Transverse colon (tissue), 4 donors: ENCODE data around the gene IMP4.

Experiments used
- CTCF ChIP-seq, 5 experiments: fragments of 200-600 bp in 3 of 5; fragments of 450-650 bp in 2 of 5; sonication (generic) in 3 of 5; IDR thresholded peaks; 1 replicate in 2 of 5; 2 replicates in 3 of 5; pipeline ENCODE4 v1.5.1; 2016 to 2017; ENCODE audit warnings: antibody characterized with exemption in 5 of 5, inconsistent platforms in 3 of 5, mild to moderate bottlenecking in 2 of 5, moderate library complexity in 1 of 5
- POLR2A ChIP-seq: fragments of 450-650 bp; IDR thresholded peaks from one replicate; pipeline ENCODE4 v1.6.1; 2016; ENCODE audit warnings: antibody characterized with exemption, mild to moderate bottlenecking, moderate library complexity
- POLR2AphosphoS5 ChIP-seq, 3 donors: sonication (generic); formaldehyde crosslinking; IDR thresholded peaks; one replicate each; pipeline ENCODE4 v1.6.1; 2016; ENCODE audit warnings: antibody characterized with exemption in 3 of 3

- TF ChIP-seq CTCF (IDR thresholded peaks at IDR 0.05) (peak; percentile 23 to 58 (median 51)), POLR2AphosphoS5 (IDR thresholded peaks at IDR 0.05) (peak in 2 of 3 donors; percentile 84 to 86), POLR2A (peak; percentile 67)
These were observed 13.1 kb downstream of the IMP4 start, which contains the start of gene PTPN18 for GRCh38 chr2:130355578-130356431.
